Measurements from ENCODE around the gene ACAP3.

Gene ACAP3

GRCh38 chr1:1336446-1336845 is 28.7 kb upstream of the ACAP3 start:
- TF ChIP-seq CTCF (IDR thresholded peaks at IDR 0.05; ENCODE audit: low read depth, low read length) (no peak), POLR2A (IDR thresholded peaks at IDR 0.05; ENCODE audit: extremely low read depth, insufficient read length) (no peak), MAX (IDR thresholded peaks at IDR 0.05; ENCODE audit: low read depth, low read length) (no peak), MYC (IDR thresholded peaks at IDR 0.05; ENCODE audit: low read depth, low read length) (no peak)
- H3K4me3 ChIP-seq (ENCODE audit: low read depth, low read length) = no peak overlapping the region
- no peak for DNase-seq (ENCODE audit: low read depth)

GRCh38 chr1:1335792-1336248 is 28.1 kb upstream of the ACAP3 start:
- no peak overlapping the region for H3K4me3 ChIP-seq (ENCODE audit: low read depth, low read length)
- TF ChIP-seq MAX (IDR thresholded peaks at IDR 0.05; ENCODE audit: low read depth, low read length) = no peak
- TF ChIP-seq CTCF (IDR thresholded peaks at IDR 0.05; ENCODE audit: low read depth, low read length) = no peak
- TF ChIP-seq POLR2A (IDR thresholded peaks at IDR 0.05; ENCODE audit: extremely low read depth, insufficient read length) = no peak
- TF ChIP-seq MYC (IDR thresholded peaks at IDR 0.05; ENCODE audit: low read depth, low read length) = no peak
- DNase-seq (ENCODE audit: low read depth) = no peak

GRCh38 chr1:1335283-1335682 is 27.6 kb upstream of the ACAP3 start:
- TF ChIP-seq POLR2A (IDR thresholded peaks at IDR 0.05; ENCODE audit: extremely low read depth, insufficient read length) (no peak), MYC (IDR thresholded peaks at IDR 0.05; ENCODE audit: low read depth, low read length) (no peak), CTCF (IDR thresholded peaks at IDR 0.05; ENCODE audit: low read depth, low read length) (no peak)
- no peak overlapping the region for H3K4me3 ChIP-seq (ENCODE audit: low read depth, low read length)
- no peak for DNase-seq (ENCODE audit: low read depth)

- TF ChIP-seq MYC (IDR thresholded peaks at IDR 0.05; ENCODE audit: low read depth, low read length) (no peak), CTCF (IDR thresholded peaks at IDR 0.05; ENCODE audit: low read depth, low read length) (no peak), MAX (IDR thresholded peaks at IDR 0.05; ENCODE audit: low read depth, low read length) (peak; percentile 86), POLR2A (IDR thresholded peaks at IDR 0.05; ENCODE audit: extremely low read depth, insufficient read length) (no peak)
- peak; percentile 39 for DNase-seq (ENCODE audit: low read depth)
These were observed 27.1 kb upstream of the ACAP3 start for GRCh38 chr1:1334835-1335234.

GRCh38 chr1:1333551-1334241 is 26.0 kb upstream of the ACAP3 start:
- no peak for DNase-seq (ENCODE audit: low read depth)
- H3K4me3 ChIP-seq (ENCODE audit: low read depth, low read length) = no peak overlapping the region
- no peak for TF ChIP-seq MAX (IDR thresholded peaks at IDR 0.05; ENCODE audit: low read depth, low read length)
- TF ChIP-seq POLR2A (IDR thresholded peaks at IDR 0.05; ENCODE audit: extremely low read depth, insufficient read length) = no peak

More at GRCh38 chr1:1334835-1335234, 27.1 kb upstream of the ACAP3 start:
- no peak overlapping the region for H3K4me3 ChIP-seq (ENCODE audit: low read depth, low read length)

- no peak for TF ChIP-seq CTCF (IDR thresholded peaks at IDR 0.05; ENCODE audit: low read depth, low read length)
- TF ChIP-seq MAX (IDR thresholded peaks at IDR 0.05; ENCODE audit: low read depth, low read length) = no peak
- TF ChIP-seq POLR2A (IDR thresholded peaks at IDR 0.05; ENCODE audit: extremely low read depth, insufficient read length) = no peak
- TF ChIP-seq MYC (IDR thresholded peaks at IDR 0.05; ENCODE audit: low read depth, low read length) = no peak
- no peak overlapping the region for H3K4me3 ChIP-seq (ENCODE audit: low read depth, low read length)
- no peak for DNase-seq (ENCODE audit: low read depth)
These were observed 25.2 kb upstream of the ACAP3 start for GRCh38 chr1:1332774-1333480.
